Liver (tissue), 9 donors: Measurements from ENCODE around the gene SERPINA4. TPM values are rescaled to one million over a fixed set of nuclear protein-coding genes. Genes with fewer than 3 reads are reported as not detected.

Experiments
- DNase-seq: peaks from one replicate; pipeline ENCODE4 v3.0.0-alpha.2; 2017; ENCODE audit warnings: low spot score
- H3K27ac ChIP-seq, 2 donors: one replicate each; pipeline ENCODE4 v1.7.0; 2013; ENCODE audit warnings: inconsistent platforms in 2 of 2, low read length in 2 of 2, control low read depth in 1 of 2, low read depth in 1 of 2, mild to moderate bottlenecking in 1 of 2
- H3K27me3 ChIP-seq, 4 donors: one replicate each; pipeline versions ENCODE4 v1.6.1 to v1.7.0; 2013; ENCODE audit warnings: low read length in 3 of 4, inconsistent platforms in 1 of 4, mild to moderate bottlenecking in 1 of 4, moderate library complexity in 1 of 4; ENCODE audit not compliant: control insufficient read depth in 4 of 4, insufficient read depth in 4 of 4
- H3K36me3 ChIP-seq, 4 donors: one replicate each; pipeline versions ENCODE4 v1.6.1 to v1.7.0; 2013; ENCODE audit warnings: low read length in 3 of 4, mild to moderate bottlenecking in 3 of 4, low read depth in 1 of 4, moderate library complexity in 1 of 4; ENCODE audit not compliant: control insufficient read depth in 4 of 4, insufficient read depth in 3 of 4
- H3K4me1 ChIP-seq, 4 donors: one replicate each; pipeline versions ENCODE4 v1.6.1 to v1.7.0; 2013; ENCODE audit warnings: low read length in 3 of 4, mild to moderate bottlenecking in 3 of 4, moderate library complexity in 1 of 4; ENCODE audit not compliant: control insufficient read depth in 4 of 4, insufficient read depth in 4 of 4
- H3K4me3 ChIP-seq, 3 donors: one replicate each; pipeline versions ENCODE4 v1.6.1 to v1.7.0; 2013; ENCODE audit warnings: low read length in 3 of 3, control low read depth in 1 of 3, low read depth in 1 of 3, mild to moderate bottlenecking in 1 of 3
- H3K9ac ChIP-seq, 2 donors: one replicate each; pipeline ENCODE4 v1.7.0; 2013; ENCODE audit warnings: low read length in 2 of 2, mild to moderate bottlenecking in 2 of 2, moderate library complexity in 2 of 2, control low read depth in 1 of 2, low read depth in 1 of 2
- H3K9me3 ChIP-seq, 4 donors: one replicate each; pipeline versions ENCODE4 v1.6.1 to v1.7.0; 2013; ENCODE audit warnings: low read length in 3 of 4; ENCODE audit not compliant: control insufficient read depth in 4 of 4
- EGR1 ChIP-seq, 2 donors: IDR thresholded peaks; 2 replicates each; pipeline ENCODE4 v1.6.1; 2016 to 2018; ENCODE audit warnings: antibody characterized with exemption in 2 of 2, low read depth in 2 of 2
- FOXA1 ChIP-seq: IDR thresholded peaks from 2 replicates; pipeline ENCODE4 v1.6.1; 2016; ENCODE audit warnings: antibody characterized with exemption
- FOXA2 ChIP-seq: IDR thresholded peaks from 2 replicates; pipeline ENCODE4 v1.6.1; 2016; ENCODE audit warnings: antibody characterized with exemption
- GABPA ChIP-seq, 2 donors: IDR thresholded peaks in 1 of 2; conservative IDR thresholded peaks in 1 of 2; 2 replicates each; pipeline ENCODE4 v1.6.1; 2016; ENCODE audit warnings: antibody characterized with exemption in 2 of 2, mild to moderate bottlenecking in 1 of 2, moderate library complexity in 1 of 2
- HNF4A ChIP-seq, 2 donors: conservative IDR thresholded peaks; 2 replicates each; pipeline ENCODE4 v1.6.1; 2016; ENCODE audit warnings: antibody characterized with exemption in 2 of 2, mild to moderate bottlenecking in 2 of 2
- HNF4G ChIP-seq: IDR thresholded peaks from 2 replicates; pipeline ENCODE4 v1.6.1; 2016; ENCODE audit warnings: antibody characterized with exemption
- JUND ChIP-seq, 2 donors: IDR thresholded peaks; 2 replicates each; pipeline ENCODE4 v1.6.1; 2016; ENCODE audit warnings: antibody characterized with exemption in 2 of 2
- NR2F2 ChIP-seq: IDR thresholded peaks from 2 replicates; pipeline ENCODE4 v1.6.1; 2016; ENCODE audit warnings: antibody characterized with exemption
- RAD21 ChIP-seq, 2 donors: IDR thresholded peaks; 2 replicates each; pipeline ENCODE4 v1.6.1; 2016; ENCODE audit warnings: antibody characterized with exemption in 2 of 2, mild to moderate bottlenecking in 2 of 2
- RXRA ChIP-seq, 2 donors: IDR thresholded peaks; 2 replicates each; pipeline ENCODE4 v1.6.1; 2017 to 2018; ENCODE audit warnings: antibody characterized with exemption in 2 of 2, mild to moderate bottlenecking in 1 of 2
- SP1 ChIP-seq: IDR thresholded peaks from 2 replicates; pipeline ENCODE4 v1.6.1; 2018; ENCODE audit warnings: antibody characterized with exemption, mild to moderate bottlenecking
- TAF1 ChIP-seq: conservative IDR thresholded peaks from 2 replicates; pipeline ENCODE4 v1.6.1; 2016; ENCODE audit warnings: antibody characterized with exemption, mild to moderate bottlenecking
- YY1 ChIP-seq: IDR thresholded peaks from 2 replicates; pipeline ENCODE4 v1.6.1; 2016; ENCODE audit warnings: antibody characterized with exemption, mild to moderate bottlenecking
- WGBS: extraction: QIAGEN DNeasy Blood & Tissue Kit; methylation state at CpG from one replicate; pipeline ENCODE4 v1.1.7; 2013; 5-methylcytosine and 5-hydroxymethylcytosine counted together
- polyA plus RNA-seq, 2 donors: library from polyadenylated mRNA; stranded (reverse) in 1 of 2; unstranded in 1 of 2; fragments of 200-250 nt in 1 of 2; fragments of >200 nt in 1 of 2; fragmentation: Nextera tagmentation in 1 of 2; extraction: Ambion mirVana in 1 of 2; gene quantifications; one replicate each; pipeline versions ENCODE4 v1.2.1 to v1.2.3, GENCODE V29; 2013 to 2015
- total RNA-seq, 2 donors: library from RNA; depleted of rRNA; stranded (reverse); fragments of >200 nt; gene quantifications; one replicate each; pipeline ENCODE4 v1.2.3, GENCODE V29; 2014
- TF ChIP-seq, protein P1 (sequence below): fragments of 150-350 bp; IDR thresholded peaks from 2 replicates; pipeline ENCODE4 v1.5.1; 2017; ENCODE audit warnings: improper control_type of control experiment, low read depth, low read length; ENCODE audit not compliant: missing input control
- TF ChIP-seq, protein P2 (sequence below): IDR thresholded peaks from 2 replicates; pipeline ENCODE4 v1.6.1; 2016; ENCODE audit warnings: antibody characterized with exemption
- TF ChIP-seq, protein P3 (sequence below): IDR thresholded peaks from 2 replicates; pipeline ENCODE4 v1.6.1; 2016; ENCODE audit warnings: antibody characterized with exemption
- TF ChIP-seq, protein P4 (sequence below): IDR thresholded peaks from 2 replicates; pipeline ENCODE4 v1.6.1; 2016; ENCODE audit warnings: antibody characterized with exemption, mild to moderate bottlenecking
- TF ChIP-seq, protein P5 (sequence below): IDR thresholded peaks from 2 replicates; pipeline ENCODE4 v1.6.1; 2016; ENCODE audit warnings: antibody characterized with exemption
- donor health status: healthy.
- donor health status: healthy.
- donor health status: healthy.
- donor health status: healthy.
- donor health status: healthy.

The SERPINA4 gene
- total and polyA plus RNA-seq, 4 donors: 50.5 to 150 (median 74.0) TPM

DNA sequence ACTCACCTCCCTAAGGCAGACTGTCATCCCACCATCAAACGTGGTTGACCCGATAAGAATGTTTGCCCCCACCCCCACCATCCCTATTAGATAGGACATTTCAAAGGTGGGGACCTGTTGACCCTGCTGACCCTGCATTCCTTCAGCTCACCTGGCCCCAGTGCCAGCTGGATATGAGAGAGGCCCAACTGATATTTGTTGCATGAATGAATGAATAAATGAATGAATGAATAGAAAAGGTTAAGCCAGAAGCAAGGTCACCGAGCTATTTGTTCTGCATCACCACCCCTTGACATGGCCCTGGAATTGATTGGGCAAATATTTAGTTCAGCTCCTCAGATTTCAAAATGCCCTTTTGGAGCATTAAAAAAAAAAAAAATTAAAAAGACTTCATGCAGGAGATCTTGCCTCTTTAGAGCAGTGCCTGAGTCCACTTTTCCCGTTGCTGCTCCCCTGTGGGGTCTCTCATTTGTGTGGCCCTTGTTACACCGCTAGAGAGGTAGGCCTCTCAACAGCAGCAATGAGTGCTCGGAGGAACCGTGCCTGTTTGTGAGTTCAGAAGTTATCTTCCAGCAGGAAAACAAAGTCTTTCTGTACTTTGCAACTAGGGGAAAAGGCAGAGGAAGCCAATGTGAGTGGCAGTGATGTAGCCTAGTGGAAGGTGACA is 11.5 kb downstream of the SERPINA4 start:
- peak overlapping the region; percentile 51 to 76 for H3K27ac ChIP-seq
- DNase-seq: no peak
- no peak overlapping the region for H3K4me3 ChIP-seq
- H3K9me3 ChIP-seq: no peaks in the 10 kb centered on the region
- peaks cover 0 to 6% (median 2%) of the 10 kb centered on the region in 4 donors for H3K36me3 ChIP-seq
- no peaks in the 10 kb centered on the region for H3K27me3 ChIP-seq
- TF ChIP-seq TAF1 (no peak), RAD21 (IDR thresholded peaks at IDR 0.05) (peak; percentile 12 to 30), SP1 (peak; percentile 59), HNF4G (no peak), NR2F2 (peak; percentile 83), FOXA1 (no peak), HNF4A (conservative IDR thresholded peaks at IDR 0.05) (peak; percentile 71 to 76), JUND (IDR thresholded peaks at IDR 0.05) (peak in 1 of 2 donors; percentile 38), YY1 (no peak), FOXA2 (no peak), GABPA (IDR thresholded peaks at IDR 0.05 in 1 of 2, conservative IDR thresholded peaks at IDR 0.05 in 1 of 2) (no peak), EGR1 (IDR thresholded peaks at IDR 0.05; ENCODE audit: low read depth in 2 of 2) (no peak), RXRA (IDR thresholded peaks at IDR 0.05) (peak; percentile 68 to 75)
- TF ChIP-seq, protein P1, sequence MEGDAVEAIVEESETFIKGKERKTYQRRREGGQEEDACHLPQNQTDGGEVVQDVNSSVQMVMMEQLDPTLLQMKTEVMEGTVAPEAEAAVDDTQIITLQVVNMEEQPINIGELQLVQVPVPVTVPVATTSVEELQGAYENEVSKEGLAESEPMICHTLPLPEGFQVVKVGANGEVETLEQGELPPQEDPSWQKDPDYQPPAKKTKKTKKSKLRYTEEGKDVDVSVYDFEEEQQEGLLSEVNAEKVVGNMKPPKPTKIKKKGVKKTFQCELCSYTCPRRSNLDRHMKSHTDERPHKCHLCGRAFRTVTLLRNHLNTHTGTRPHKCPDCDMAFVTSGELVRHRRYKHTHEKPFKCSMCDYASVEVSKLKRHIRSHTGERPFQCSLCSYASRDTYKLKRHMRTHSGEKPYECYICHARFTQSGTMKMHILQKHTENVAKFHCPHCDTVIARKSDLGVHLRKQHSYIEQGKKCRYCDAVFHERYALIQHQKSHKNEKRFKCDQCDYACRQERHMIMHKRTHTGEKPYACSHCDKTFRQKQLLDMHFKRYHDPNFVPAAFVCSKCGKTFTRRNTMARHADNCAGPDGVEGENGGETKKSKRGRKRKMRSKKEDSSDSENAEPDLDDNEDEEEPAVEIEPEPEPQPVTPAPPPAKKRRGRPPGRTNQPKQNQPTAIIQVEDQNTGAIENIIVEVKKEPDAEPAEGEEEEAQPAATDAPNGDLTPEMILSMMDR: no peak
- TF ChIP-seq, protein P2, sequence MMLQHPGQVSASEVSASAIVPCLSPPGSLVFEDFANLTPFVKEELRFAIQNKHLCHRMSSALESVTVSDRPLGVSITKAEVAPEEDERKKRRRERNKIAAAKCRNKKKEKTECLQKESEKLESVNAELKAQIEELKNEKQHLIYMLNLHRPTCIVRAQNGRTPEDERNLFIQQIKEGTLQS: peak; percentile 26
- TF ChIP-seq, protein P3, sequence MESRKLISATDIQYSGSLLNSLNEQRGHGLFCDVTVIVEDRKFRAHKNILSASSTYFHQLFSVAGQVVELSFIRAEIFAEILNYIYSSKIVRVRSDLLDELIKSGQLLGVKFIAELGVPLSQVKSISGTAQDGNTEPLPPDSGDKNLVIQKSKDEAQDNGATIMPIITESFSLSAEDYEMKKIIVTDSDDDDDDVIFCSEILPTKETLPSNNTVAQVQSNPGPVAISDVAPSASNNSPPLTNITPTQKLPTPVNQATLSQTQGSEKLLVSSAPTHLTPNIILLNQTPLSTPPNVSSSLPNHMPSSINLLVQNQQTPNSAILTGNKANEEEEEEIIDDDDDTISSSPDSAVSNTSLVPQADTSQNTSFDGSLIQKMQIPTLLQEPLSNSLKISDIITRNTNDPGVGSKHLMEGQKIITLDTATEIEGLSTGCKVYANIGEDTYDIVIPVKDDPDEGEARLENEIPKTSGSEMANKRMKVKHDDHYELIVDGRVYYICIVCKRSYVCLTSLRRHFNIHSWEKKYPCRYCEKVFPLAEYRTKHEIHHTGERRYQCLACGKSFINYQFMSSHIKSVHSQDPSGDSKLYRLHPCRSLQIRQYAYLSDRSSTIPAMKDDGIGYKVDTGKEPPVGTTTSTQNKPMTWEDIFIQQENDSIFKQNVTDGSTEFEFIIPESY: no peak
- TF ChIP-seq, protein P4, sequence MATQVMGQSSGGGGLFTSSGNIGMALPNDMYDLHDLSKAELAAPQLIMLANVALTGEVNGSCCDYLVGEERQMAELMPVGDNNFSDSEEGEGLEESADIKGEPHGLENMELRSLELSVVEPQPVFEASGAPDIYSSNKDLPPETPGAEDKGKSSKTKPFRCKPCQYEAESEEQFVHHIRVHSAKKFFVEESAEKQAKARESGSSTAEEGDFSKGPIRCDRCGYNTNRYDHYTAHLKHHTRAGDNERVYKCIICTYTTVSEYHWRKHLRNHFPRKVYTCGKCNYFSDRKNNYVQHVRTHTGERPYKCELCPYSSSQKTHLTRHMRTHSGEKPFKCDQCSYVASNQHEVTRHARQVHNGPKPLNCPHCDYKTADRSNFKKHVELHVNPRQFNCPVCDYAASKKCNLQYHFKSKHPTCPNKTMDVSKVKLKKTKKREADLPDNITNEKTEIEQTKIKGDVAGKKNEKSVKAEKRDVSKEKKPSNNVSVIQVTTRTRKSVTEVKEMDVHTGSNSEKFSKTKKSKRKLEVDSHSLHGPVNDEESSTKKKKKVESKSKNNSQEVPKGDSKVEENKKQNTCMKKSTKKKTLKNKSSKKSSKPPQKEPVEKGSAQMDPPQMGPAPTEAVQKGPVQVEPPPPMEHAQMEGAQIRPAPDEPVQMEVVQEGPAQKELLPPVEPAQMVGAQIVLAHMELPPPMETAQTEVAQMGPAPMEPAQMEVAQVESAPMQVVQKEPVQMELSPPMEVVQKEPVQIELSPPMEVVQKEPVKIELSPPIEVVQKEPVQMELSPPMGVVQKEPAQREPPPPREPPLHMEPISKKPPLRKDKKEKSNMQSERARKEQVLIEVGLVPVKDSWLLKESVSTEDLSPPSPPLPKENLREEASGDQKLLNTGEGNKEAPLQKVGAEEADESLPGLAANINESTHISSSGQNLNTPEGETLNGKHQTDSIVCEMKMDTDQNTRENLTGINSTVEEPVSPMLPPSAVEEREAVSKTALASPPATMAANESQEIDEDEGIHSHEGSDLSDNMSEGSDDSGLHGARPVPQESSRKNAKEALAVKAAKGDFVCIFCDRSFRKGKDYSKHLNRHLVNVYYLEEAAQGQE: no peak
- TF ChIP-seq, protein P5, sequence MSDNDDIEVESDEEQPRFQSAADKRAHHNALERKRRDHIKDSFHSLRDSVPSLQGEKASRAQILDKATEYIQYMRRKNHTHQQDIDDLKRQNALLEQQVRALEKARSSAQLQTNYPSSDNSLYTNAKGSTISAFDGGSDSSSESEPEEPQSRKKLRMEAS: no peak
- peak overlapping the region in 1 of 2 donors; percentile 2 for H3K9ac ChIP-seq
- WGBS: 27% methylated on average over 7 of the region's 7 CpGs
- peaks cover 33 to 71% (median 67%) of the 10 kb centered on the region in 4 donors for H3K4me1 ChIP-seq
